Nephron (organoid): ENCODE measurements around the gene CERK.

Experiments used
- H3K27ac Mint-ChIP-seq, 3 experiments: 2 replicates each; pipeline ENCODE4 v1.8.0; 2020; ENCODE audit warnings: mixed read lengths in 3 of 3, mild to moderate bottlenecking in 2 of 3, moderate library complexity in 1 of 3
- H3K27me3 Mint-ChIP-seq: 2 replicates; pipeline ENCODE4 v1.8.0; 2021; ENCODE audit warnings: low read depth, mild to moderate bottlenecking, moderate library complexity, mixed read lengths
- H3K36me3 Mint-ChIP-seq: 2 replicates; pipeline ENCODE4 v1.8.0; 2020; ENCODE audit warnings: low read depth, mixed read lengths
- H3K4me1 Mint-ChIP-seq: 2 replicates; pipeline ENCODE4 v1.8.0; 2020; ENCODE audit warnings: mixed read lengths
- H3K4me3 Mint-ChIP-seq, 3 experiments: 2 replicates each; pipeline ENCODE4 v1.8.0; 2020; ENCODE audit warnings: mild to moderate bottlenecking in 3 of 3, mixed read lengths in 3 of 3, moderate library complexity in 2 of 3
- H3K9me3 Mint-ChIP-seq: 2 replicates; pipeline ENCODE4 v1.8.0; 2020; ENCODE audit warnings: mixed read lengths
- TF ChIP-seq, protein P1 (sequence below), 3 experiments: fragments of 200-600 bp; sonication (generic); IDR thresholded peaks; one replicate each; pipeline ENCODE4 v1.5.0; 2021; ENCODE audit warnings: antibody characterized with exemption in 3 of 3; ENCODE audit not compliant: unreplicated experiment in 3 of 3

The CERK gene

DNA sequence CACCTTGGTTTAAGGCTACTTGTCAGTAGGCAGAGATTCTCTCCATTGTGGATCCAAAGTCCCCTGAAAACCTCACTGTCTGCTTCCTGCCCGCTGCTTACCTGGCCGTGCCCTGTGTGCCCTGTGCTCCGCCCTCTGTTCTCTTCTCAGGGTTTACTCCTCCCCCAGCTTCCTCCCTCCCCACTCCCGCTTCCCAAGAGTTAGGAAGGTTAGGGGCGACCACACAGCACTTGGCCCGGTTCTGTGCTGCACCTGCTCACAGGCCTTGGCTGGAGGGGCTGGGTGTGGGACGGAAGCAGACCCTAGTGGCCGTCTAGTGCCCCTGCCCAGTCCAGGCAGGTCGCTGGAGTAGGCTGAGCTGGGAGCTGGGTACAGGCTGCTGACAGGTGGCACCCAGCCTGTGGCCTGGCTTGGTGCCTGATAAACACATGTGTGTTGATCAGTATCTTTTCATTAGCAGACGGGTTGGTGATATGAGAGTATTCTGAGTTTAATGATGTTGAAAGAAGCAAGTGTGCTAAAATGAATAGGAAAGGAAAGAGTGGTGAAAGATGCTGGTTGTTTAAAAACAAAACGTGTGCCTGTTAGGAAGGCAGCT, 77.3 kb downstream of the CERK start:
- H3K4me1 Mint-ChIP-seq, result peaks cover 12% of the 10 kb centered on the region
- peak overlapping the region in 2 of 3 experiments; percentile 19 to 21 for H3K27ac Mint-ChIP-seq
- H3K4me3 Mint-ChIP-seq, result no peak overlapping the region

GRCh38 chr22:46659791-46660186, 78.3 kb downstream of the CERK start:
- no peak overlapping the region for H3K27ac Mint-ChIP-seq
- H3K4me1 Mint-ChIP-seq, result peaks cover 12% of the 10 kb centered on the region
- TF ChIP-seq, protein P1, sequence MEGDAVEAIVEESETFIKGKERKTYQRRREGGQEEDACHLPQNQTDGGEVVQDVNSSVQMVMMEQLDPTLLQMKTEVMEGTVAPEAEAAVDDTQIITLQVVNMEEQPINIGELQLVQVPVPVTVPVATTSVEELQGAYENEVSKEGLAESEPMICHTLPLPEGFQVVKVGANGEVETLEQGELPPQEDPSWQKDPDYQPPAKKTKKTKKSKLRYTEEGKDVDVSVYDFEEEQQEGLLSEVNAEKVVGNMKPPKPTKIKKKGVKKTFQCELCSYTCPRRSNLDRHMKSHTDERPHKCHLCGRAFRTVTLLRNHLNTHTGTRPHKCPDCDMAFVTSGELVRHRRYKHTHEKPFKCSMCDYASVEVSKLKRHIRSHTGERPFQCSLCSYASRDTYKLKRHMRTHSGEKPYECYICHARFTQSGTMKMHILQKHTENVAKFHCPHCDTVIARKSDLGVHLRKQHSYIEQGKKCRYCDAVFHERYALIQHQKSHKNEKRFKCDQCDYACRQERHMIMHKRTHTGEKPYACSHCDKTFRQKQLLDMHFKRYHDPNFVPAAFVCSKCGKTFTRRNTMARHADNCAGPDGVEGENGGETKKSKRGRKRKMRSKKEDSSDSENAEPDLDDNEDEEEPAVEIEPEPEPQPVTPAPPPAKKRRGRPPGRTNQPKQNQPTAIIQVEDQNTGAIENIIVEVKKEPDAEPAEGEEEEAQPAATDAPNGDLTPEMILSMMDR (IDR thresholded peaks at IDR 0.05; ENCODE audit: unreplicated experiment in 3 of 3), result no peak
- peaks cover 5% of the 10 kb centered on the region for H3K27me3 Mint-ChIP-seq
- no peaks in the 10 kb centered on the region for H3K36me3 Mint-ChIP-seq
- H3K4me3 Mint-ChIP-seq, result no peak overlapping the region
- no peaks in the 10 kb centered on the region for H3K9me3 Mint-ChIP-seq

More for the DNA sequence above, 77.3 kb downstream of the CERK start:
- no peaks in the 10 kb centered on the region for H3K9me3 Mint-ChIP-seq
- H3K27me3 Mint-ChIP-seq, result peaks cover 5% of the 10 kb centered on the region
- H3K36me3 Mint-ChIP-seq, result no peaks in the 10 kb centered on the region
- TF ChIP-seq, protein P1 (IDR thresholded peaks at IDR 0.05; ENCODE audit: unreplicated experiment in 3 of 3), result no peak

- Mint-ChIP-seq H3K9me3 (no peaks in the 10 kb centered on the region), H3K4me3 (no peak overlapping the region), H3K4me1 (peaks cover 12% of the 10 kb centered on the region), H3K27ac (no peak overlapping the region), H3K27me3 (peaks cover 5% of the 10 kb centered on the region), H3K36me3 (no peaks in the 10 kb centered on the region)
- TF ChIP-seq, protein P1 (IDR thresholded peaks at IDR 0.05; ENCODE audit: unreplicated experiment in 3 of 3), result no peak
These were observed 78.8 kb downstream of the CERK start for GRCh38 chr22:46659059-46659790.

DNA sequence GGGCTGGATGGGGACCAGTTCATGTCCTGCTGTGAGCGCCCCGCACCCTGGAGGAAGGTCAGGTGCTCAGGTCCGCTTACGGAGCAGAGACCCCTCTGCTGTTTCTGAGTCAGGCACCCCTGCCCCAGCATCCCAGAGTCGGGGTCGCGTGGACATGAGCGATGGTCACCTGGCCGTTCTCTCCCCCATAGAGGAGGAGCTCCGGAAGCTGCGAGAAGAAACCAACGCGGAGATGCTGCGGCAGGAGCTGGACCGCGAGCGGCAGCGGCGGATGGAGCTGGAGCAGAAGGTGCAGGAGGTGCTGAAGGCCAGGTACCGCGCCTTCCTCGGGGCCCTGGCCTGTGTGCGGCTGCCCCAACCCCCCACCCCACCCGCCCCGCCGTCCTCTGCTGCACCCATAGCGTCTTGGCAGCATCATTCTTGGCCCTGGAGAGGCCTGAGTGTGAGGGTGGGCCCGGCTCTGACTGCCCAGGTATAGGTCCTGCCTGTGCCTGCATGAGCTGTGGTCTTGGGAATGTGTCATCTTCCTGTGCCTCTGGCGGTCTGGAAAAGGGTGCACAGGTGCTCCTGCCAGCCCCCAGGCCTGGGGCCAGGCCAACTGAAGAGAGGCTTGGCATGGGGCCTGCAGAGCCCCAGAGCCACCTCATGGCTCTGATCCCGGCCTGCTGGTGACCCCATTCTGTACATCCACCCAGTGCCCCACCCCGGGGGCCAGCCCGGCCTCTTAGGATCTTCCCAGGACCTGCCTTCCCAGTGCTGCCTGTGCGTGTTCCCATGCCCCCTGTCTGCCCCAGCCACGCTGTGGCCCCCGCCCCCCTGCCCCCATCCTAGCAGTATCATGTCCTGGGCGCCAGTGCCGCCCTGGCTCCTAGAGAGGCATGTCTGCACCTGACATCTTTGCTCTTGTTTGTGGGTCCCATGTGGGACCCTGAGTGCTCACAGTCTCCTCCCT, 79.8 kb downstream of the CERK start:
- Mint-ChIP-seq H3K27me3 (peaks cover 5% of the 10 kb centered on the region), H3K4me3 (no peak overlapping the region), H3K27ac (no peak overlapping the region), H3K36me3 (no peaks in the 10 kb centered on the region), H3K4me1 (peaks cover 12% of the 10 kb centered on the region), H3K9me3 (no peaks in the 10 kb centered on the region)
- TF ChIP-seq, protein P1 (IDR thresholded peaks at IDR 0.05; ENCODE audit: unreplicated experiment in 3 of 3), result no peak

- Mint-ChIP-seq H3K9me3 (no peaks in the 10 kb centered on the region), H3K4me1 (peaks cover 16% of the 10 kb centered on the region), H3K36me3 (no peaks in the 10 kb centered on the region), H3K27ac (no peak overlapping the region), H3K27me3 (peaks cover 5% of the 10 kb centered on the region), H3K4me3 (no peak overlapping the region)
- TF ChIP-seq, protein P1 (IDR thresholded peaks at IDR 0.05; ENCODE audit: unreplicated experiment in 3 of 3), result no peak
These were observed 80.4 kb downstream of the CERK start for GRCh38 chr22:46657655-46657953.
